IMR-90 (cell line): Measurements from ENCODE around the gene LRFN5. TPM values are rescaled to one million over a fixed set of nuclear protein-coding genes. Genes with fewer than 3 reads are reported as not detected.

Experiments used
- ATAC-seq: fragments of 200-7000 bp; cut with Tn5 transposase; 2 replicates; pipeline ENCODE4 v1.9.1; 2020; ENCODE audit warnings: low read depth, mild to moderate bottlenecking, moderate library complexity
- BruUV-seq: library from RNA; stranded (reverse); fragments of 400-500 nt; replicated peaks from 2 replicates; lab custom pipeline; 2021; lab: Mats Ljungman, UMichigan
- CTCF ChIA-PET: fragments of 300-600 bp; formaldehyde crosslinking; extraction: SDS; loops from one replicate; lab custom pipeline; 2021; ENCODE audit warnings: antibody characterized with exemption; lab: Yijun Ruan, JAX
- POLR2A ChIA-PET: fragments of 300-600 bp; sonication (Branson Sonifier 250); formaldehyde crosslinking; loops from one replicate; lab custom pipeline; 2022; ENCODE audit warnings: antibody characterized with exemption; ENCODE audit not compliant: unreplicated experiment; lab: Charles Lee
- DNase-seq: peaks from one replicate; pipeline ENCODE4 v3.0.0; 2013
- H2AFZ ChIP-seq: replicated peaks from 2 replicates; pipeline ENCODE3; 2013; ENCODE audit warnings: low read length, mild to moderate bottlenecking; ENCODE audit not compliant: poor library complexity
- H2AK5ac ChIP-seq: 2 replicates; pipeline ENCODE4 v1.6.1; 2013; ENCODE audit warnings: low read depth, low read length, inconsistent platforms
- H2AK9ac ChIP-seq: replicated peaks from 2 replicates; pipeline ENCODE3; 2013; ENCODE audit warnings: mild to moderate bottlenecking, low read depth, low read length, moderate library complexity; ENCODE audit not compliant: poor library complexity
- H2BK120ac ChIP-seq: 2 replicates; pipeline ENCODE4 v1.6.1; 2013; ENCODE audit warnings: low read depth, low read length, inconsistent platforms
- H2BK15ac ChIP-seq: 3 replicates; pipeline ENCODE4 v1.6.1; 2013; ENCODE audit warnings: low read depth, low read length, inconsistent platforms
- H2BK20ac ChIP-seq: 2 replicates; pipeline ENCODE4 v1.6.1; 2013; ENCODE audit warnings: low read depth, mild to moderate bottlenecking, inconsistent platforms, low read length, moderate library complexity
- H2BK5ac ChIP-seq: 2 replicates; pipeline ENCODE4 v1.6.1; 2013; ENCODE audit warnings: mild to moderate bottlenecking, low read depth, low read length, inconsistent platforms; ENCODE audit not compliant: poor library complexity, severe bottlenecking
- H3K14ac ChIP-seq: replicated peaks from 2 replicates; pipeline ENCODE4 v1.6.1; 2013; ENCODE audit warnings: low read depth, low read length, inconsistent platforms
- H3K18ac ChIP-seq: 2 replicates; pipeline ENCODE4 v1.6.1; 2013; ENCODE audit warnings: low read depth, low read length, control low read depth
- H3K23ac ChIP-seq: 2 replicates; pipeline ENCODE4 v1.6.1; 2013; ENCODE audit warnings: low read depth, low read length, inconsistent platforms
- H3K27ac ChIP-seq: 2 replicates; pipeline ENCODE4 v1.5.1; 2013; ENCODE audit warnings: mild to moderate bottlenecking, control low read depth, low read length; ENCODE audit not compliant: insufficient read depth
- H3K27me3 ChIP-seq: 2 replicates; pipeline ENCODE4 v1.6.1; 2013; ENCODE audit warnings: low read length; ENCODE audit not compliant: control insufficient read depth, insufficient read depth
- H3K36me3 ChIP-seq: 2 replicates; pipeline ENCODE4 v1.6.1; 2013; ENCODE audit warnings: low read length, mixed read lengths; ENCODE audit not compliant: control insufficient read depth, insufficient read depth
- H3K4ac ChIP-seq: 2 replicates; pipeline ENCODE4 v1.6.1; 2013; ENCODE audit warnings: low read depth, low read length, inconsistent platforms
- H3K4me1 ChIP-seq: 2 replicates; pipeline ENCODE4 v1.6.1; 2013; ENCODE audit warnings: low read length, mixed read lengths; ENCODE audit not compliant: control insufficient read depth, insufficient read depth
- H3K4me2 ChIP-seq: 2 replicates; pipeline ENCODE4 v1.6.1; 2013; ENCODE audit warnings: low read depth, mild to moderate bottlenecking, control low read depth, low read length, moderate library complexity
- H3K4me3 ChIP-seq: 2 replicates; pipeline ENCODE4 v1.5.1; 2013; ENCODE audit warnings: low read depth, mild to moderate bottlenecking, control low read depth, low read length, moderate library complexity; ENCODE audit not compliant: insufficient read depth
- H3K56ac ChIP-seq: 2 replicates; pipeline ENCODE4 v1.6.1; 2013; ENCODE audit warnings: low read length, inconsistent platforms; ENCODE audit not compliant: insufficient read depth; ENCODE audit errors: extremely low read depth
- H3K79me1 ChIP-seq, 2 experiments: 2 replicates each; pipeline ENCODE4 v1.6.1; 2013; ENCODE audit warnings: low read length in 2 of 2, inconsistent platforms in 1 of 2, low read depth in 1 of 2
- H3K9ac ChIP-seq: 2 replicates; pipeline ENCODE4 v1.6.1; 2013; ENCODE audit warnings: low read depth, low read length, control low read depth
- H3K9me1 ChIP-seq: 2 replicates; pipeline ENCODE4 v1.6.1; 2013; ENCODE audit warnings: low read length, inconsistent platforms; ENCODE audit not compliant: insufficient read depth
- H3K9me3 ChIP-seq: 2 replicates; pipeline ENCODE4 v1.6.1; 2013; ENCODE audit warnings: low read length; ENCODE audit not compliant: control insufficient read depth, insufficient read depth
- H4K20me1 ChIP-seq: 2 replicates; pipeline ENCODE4 v1.6.1; 2013; ENCODE audit warnings: low read length, inconsistent platforms; ENCODE audit not compliant: insufficient read depth
- H4K5ac ChIP-seq: 2 replicates; pipeline ENCODE4 v1.6.1; 2013; ENCODE audit warnings: mild to moderate bottlenecking, low read depth, low read length, control low read depth
- H4K8ac ChIP-seq, 2 experiments: 2 replicates each; pipeline ENCODE4 v1.6.1; 2013; ENCODE audit warnings: low read depth in 2 of 2, low read length in 2 of 2, control low read depth in 1 of 2, inconsistent platforms in 1 of 2
- H4K91ac ChIP-seq: 2 replicates; pipeline ENCODE4 v1.6.1; 2013; ENCODE audit warnings: low read depth, low read length, inconsistent platforms; ENCODE audit not compliant: insufficient read depth
- CEBPB ChIP-seq: IDR thresholded peaks from 2 replicates; pipeline ENCODE4 v1.6.1; 2012; ENCODE audit warnings: low read depth, low read length, improper control_type of control experiment
- CTCF ChIP-seq: conservative IDR thresholded peaks from 2 replicates; pipeline ENCODE4 v1.5.1; 2012; ENCODE audit warnings: mild to moderate bottlenecking, low read depth, low read length, improper control_type of control experiment
- FOS ChIP-seq: fragments of 150-350 bp; IDR thresholded peaks from 2 replicates; pipeline ENCODE4 v1.6.1; 2016; ENCODE audit warnings: low read depth, low read length
- MAFK ChIP-seq: IDR thresholded peaks from 2 replicates; pipeline ENCODE4 v1.6.1; 2012; ENCODE audit warnings: low read depth, low read length, improper control_type of control experiment
- MAZ ChIP-seq: IDR thresholded peaks from 2 replicates; pipeline ENCODE4 v1.6.1; 2012; ENCODE audit warnings: low read depth, mild to moderate bottlenecking, low read length, improper control_type of control experiment, moderate library complexity, borderline replicate concordance
- MXI1 ChIP-seq: IDR thresholded peaks from 2 replicates; pipeline ENCODE4 v1.6.1; 2012; ENCODE audit warnings: low read depth, mild to moderate bottlenecking, low read length, moderate library complexity, borderline replicate concordance
- NFE2L2 ChIP-seq: fragments of 150-350 bp; IDR thresholded peaks from 2 replicates; pipeline ENCODE4 v1.6.1; 2016; ENCODE audit warnings: low read depth, mild to moderate bottlenecking, low read length
- POLR2A ChIP-seq: IDR thresholded peaks from 2 replicates; pipeline ENCODE4 v1.6.1; 2012; ENCODE audit warnings: mild to moderate bottlenecking, low read depth, low read length
- RAD21 ChIP-seq: IDR thresholded peaks from 2 replicates; pipeline ENCODE4 v1.6.1; 2012; ENCODE audit warnings: low read length, improper control_type of control experiment
- RCOR1 ChIP-seq: IDR thresholded peaks from 2 replicates; pipeline ENCODE4 v1.6.1; 2012; ENCODE audit warnings: mild to moderate bottlenecking, low read length, improper control_type of control experiment; ENCODE audit not compliant: insufficient replicate concordance
- RFX5 ChIP-seq: IDR thresholded peaks from 2 replicates; pipeline ENCODE4 v1.8.0; 2012; ENCODE audit warnings: low read depth, mild to moderate bottlenecking, low read length, moderate library complexity
- SMC3 ChIP-seq: fragments of 150-350 bp; IDR thresholded peaks from 2 replicates; pipeline ENCODE4 v1.6.1; 2016; ENCODE audit warnings: low read depth, mild to moderate bottlenecking, antibody characterized with exemption, low read length, moderate library complexity
- USF2 ChIP-seq: fragments of 150-350 bp; IDR thresholded peaks from 2 replicates; pipeline ENCODE4 v1.6.1; 2017; ENCODE audit warnings: mild to moderate bottlenecking, antibody characterized with exemption, low read length, low read depth
- dilution Hi-C: fragments of 300-500 bp; cut with HindIII; formaldehyde crosslinking; loops from one replicate; pipeline ENCODE4 v1.14.3; 2018; ENCODE audit warnings: low sequenced_read_pairs; ENCODE audit not compliant: unreplicated experiment
- in situ Hi-C: fragments of 300-500 bp; cut with MboI; formaldehyde crosslinking; loops from 3 replicates; pipeline ENCODE4 v1.14.3; 2019; ENCODE audit warnings: low sequenced_read_pairs, inconsistent platforms, mixed read lengths
- intact Hi-C: fragments of 100-400 bp; cut with micrococcal nuclease; formaldehyde crosslinking; loops from 2 replicates; pipeline ENCODE4 v1.10.0; 2022
- polyA plus RNA-seq, 3 experiments: library from polyadenylated mRNA; depleted of rRNA; stranded (reverse); fragments of >200 nt; gene quantifications; 2 replicates each; pipeline ENCODE4 v1.2.3, GENCODE V29; 2012; ENCODE audit warnings: low replicate concordance in 1 of 3
- total RNA-seq: library from RNA; depleted of rRNA; stranded (reverse); fragments of >200 nt; gene quantifications from 2 replicates; pipeline ENCODE4 v1.2.3, GENCODE V29; 2012

LRFN5 gene
- total and polyA plus RNA-seq, 2 of the 4 experiments (the other 2 are of a cell fraction), result 1.8 to 3.6 TPM

GRCh38 chr14:41782511-41782910, 175.8 kb downstream of the LRFN5 start:
- Histone ChIP-seq H3K23ac (no peak overlapping the region), H4K20me1 (no peaks in the 10 kb centered on the region), H3K79me1 (no peaks in the 10 kb centered on the region), H3K27me3 (no peaks in the 10 kb centered on the region), H3K9me3 (no peaks in the 10 kb centered on the region), H3K18ac (no peak overlapping the region), H3K4me2 (no peak overlapping the region), H2AK5ac (no peak overlapping the region), H3K9ac (no peak overlapping the region), H2BK5ac (no peak overlapping the region), H3K4ac (no peak overlapping the region), H3K4me1 (no peaks in the 10 kb centered on the region), H3K36me3 (no peaks in the 10 kb centered on the region), H3K27ac (no peak overlapping the region), H3K56ac (no peak overlapping the region), H2BK15ac (no peak overlapping the region), H4K8ac (no peak overlapping the region), H4K5ac (no peak overlapping the region), H3K14ac (no peak overlapping the region), H2BK120ac (no peak overlapping the region), H2BK20ac (no peak overlapping the region), H4K91ac (no peak overlapping the region), H3K4me3 (no peak overlapping the region), H2AK9ac (no peak overlapping the region), H3K9me1 (no peaks in the 10 kb centered on the region), H2AFZ (no peak overlapping the region)
- no peak for ATAC-seq
- ChIA-PET CTCF (no interaction called here), POLR2A (no interaction called here)
- intact Hi-C loops (no loop called here), dilution Hi-C loops (no loop called here), in situ Hi-C loops (no loop called here)
- no peak for TF ChIP-seq USF2
- no peak for TF ChIP-seq POLR2A
- TF ChIP-seq RCOR1, result no peak
- no peak for TF ChIP-seq RFX5
- no peak for TF ChIP-seq CTCF
- no peak for TF ChIP-seq NFE2L2
- TF ChIP-seq MAZ, result no peak
- no peak for TF ChIP-seq CEBPB
- TF ChIP-seq FOS, result no peak
- TF ChIP-seq SMC3, result no peak
- no peak for TF ChIP-seq RAD21
- TF ChIP-seq MAFK, result no peak
- TF ChIP-seq MXI1, result no peak
- no TSS peak for BruUV-seq
- DNase-seq, result no peak
